GM18909 (cell line): ENCODE results near the gene SNTG2.

Source experiments
- ATAC-seq: cut with Tn5 transposase; IDR thresholded peaks from one replicate; pipeline ENCODE4 v1.9.1; 2021; ENCODE audit warnings: mild to moderate bottlenecking; ENCODE audit not compliant: unreplicated experiment, poor library complexity

The SNTG2 gene

GRCh38 chr2:949384-950079 is 1.1 kb upstream of the SNTG2 start:
- no peak for ATAC-seq

GRCh38 chr2:951224-952006 is 766 bp downstream of the SNTG2 start:
- ATAC-seq: no peak

- no peak for ATAC-seq
Observed at GRCh38 chr2:953408-953807, 2.8 kb downstream of the SNTG2 start.

GRCh38 chr2:953975-954686 is 3.5 kb downstream of the SNTG2 start:
- no peak for ATAC-seq

- ATAC-seq: no peak
Observed at GRCh38 chr2:954687-955000, 4.0 kb downstream of the SNTG2 start.

- ATAC-seq: no peak
Observed at GRCh38 chr2:955829-956731, 5.4 kb downstream of the SNTG2 start.

- no peak for ATAC-seq
Observed at GRCh38 chr2:959457-959856, 8.8 kb downstream of the SNTG2 start.

- ATAC-seq: no peak
Observed at GRCh38 chr2:960061-960736, 9.6 kb downstream of the SNTG2 start.

- ATAC-seq: no peak
Observed at GRCh38 chr2:961786-962185, 11.1 kb downstream of the SNTG2 start.

- ATAC-seq: no peak
Observed at GRCh38 chr2:963876-964275, 13.2 kb downstream of the SNTG2 start.

GRCh38 chr2:964562-964961 is 13.9 kb downstream of the SNTG2 start:
- ATAC-seq: no peak

GRCh38 chr2:965640-966147 is 15.0 kb downstream of the SNTG2 start:
- ATAC-seq: no peak

GRCh38 chr2:973129-973528 is 22.5 kb downstream of the SNTG2 start:
- ATAC-seq: no peak

- ATAC-seq: no peak
Observed at GRCh38 chr2:974054-974453, 23.4 kb downstream of the SNTG2 start.

- ATAC-seq: no peak
Observed at GRCh38 chr2:974502-974901, 23.9 kb downstream of the SNTG2 start.

- ATAC-seq: no peak
Observed at GRCh38 chr2:975095-975494, 24.4 kb downstream of the SNTG2 start.

- no peak for ATAC-seq
Observed at GRCh38 chr2:979069-979928, 28.6 kb downstream of the SNTG2 start.

- no peak for ATAC-seq
Observed at GRCh38 chr2:980176-980575, 29.5 kb downstream of the SNTG2 start.

- no peak for ATAC-seq
Observed at GRCh38 chr2:981258-981657, 30.6 kb downstream of the SNTG2 start.
